Caco-2 (cell line): ENCODE results near the gene PKD1. TPM values are rescaled to one million over a fixed set of nuclear protein-coding genes. Genes with fewer than 3 reads are reported as not detected.

Source experiments
- BruUV-seq: library from RNA; stranded (reverse); fragments of 400-500 nt; replicated peaks from 2 replicates; lab custom pipeline; 2021; lab: Mats Ljungman, UMichigan
- CTCF ChIA-PET: fragments of 300-600 bp; sonication (Branson Sonifier 250); formaldehyde crosslinking; loops from one replicate; lab custom pipeline; 2022; ENCODE audit warnings: antibody characterized with exemption; lab: Charles Lee
- POLR2A ChIA-PET: fragments of 300-600 bp; sonication (Branson Sonifier 250); formaldehyde crosslinking; loops from one replicate; lab custom pipeline; 2022; ENCODE audit warnings: antibody characterized with exemption; lab: Charles Lee
- DNase-seq, 2 experiments: peaks; one replicate each; pipeline versions ENCODE4 v3.0.0 to v3.0.0-alpha.2; 2020 to 2022
- H3K27me3 ChIP-seq: replicated peaks from 2 replicates; pipeline ENCODE4 v1.6.0; 2011; ENCODE audit warnings: low read length; ENCODE audit not compliant: control insufficient read depth, insufficient read depth
- H3K36me3 ChIP-seq: 2 replicates; pipeline ENCODE4 v1.5.1; 2011; ENCODE audit warnings: low read length; ENCODE audit not compliant: control insufficient read depth, insufficient read depth
- H3K4me1 ChIP-seq: fragments of 250-450 bp; sonication (Bioruptor Pico); 2 replicates; pipeline ENCODE4 v1.5.1; 2020; ENCODE audit warnings: mild to moderate bottlenecking
- H3K4me3 ChIP-seq: 2 replicates; pipeline ENCODE4 v1.5.1; 2011; ENCODE audit warnings: low read depth, mild to moderate bottlenecking, control low read depth, low read length
- H3K9me3 ChIP-seq: fragments of 250-450 bp; sonication (Bioruptor Pico); 2 replicates; pipeline ENCODE4 v1.5.1; 2020; ENCODE audit warnings: mild to moderate bottlenecking, moderate library complexity
- H3K27ac Mint-ChIP-seq: one replicate; pipeline ENCODE4 v1.8.0; 2022; ENCODE audit warnings: mixed read lengths; ENCODE audit not compliant: unreplicated experiment
- H3K27me3 Mint-ChIP-seq: one replicate; pipeline ENCODE4 v1.8.0; 2022; ENCODE audit warnings: mixed read lengths; ENCODE audit not compliant: insufficient read depth, unreplicated experiment
- H3K36me3 Mint-ChIP-seq: one replicate; pipeline ENCODE4 v1.8.0; 2022; ENCODE audit warnings: mild to moderate bottlenecking, mixed read lengths; ENCODE audit not compliant: insufficient read depth, unreplicated experiment
- H3K4me1 Mint-ChIP-seq: one replicate; pipeline ENCODE4 v1.8.0; 2022; ENCODE audit warnings: low read depth, mixed read lengths; ENCODE audit not compliant: unreplicated experiment
- H3K4me3 Mint-ChIP-seq: one replicate; pipeline ENCODE4 v1.8.0; 2022; ENCODE audit warnings: mild to moderate bottlenecking, moderate library complexity, mixed read lengths; ENCODE audit not compliant: unreplicated experiment
- H3K9me3 Mint-ChIP-seq: one replicate; pipeline ENCODE4 v1.8.0; 2022; ENCODE audit warnings: mixed read lengths; ENCODE audit not compliant: unreplicated experiment
- CTCF ChIP-seq, 2 experiments: fragments of 200-600 bp in 1 of 2; IDR thresholded peaks; 1 replicate in 1 of 2; 2 replicates in 1 of 2; pipeline versions ENCODE4 v1.5.1 to v1.8.0; 2011 to 2022; ENCODE audit warnings: antibody characterized with exemption in 1 of 2, control low read depth in 1 of 2, inconsistent platforms in 1 of 2, low read depth in 1 of 2, low read length in 1 of 2, mild to moderate bottlenecking in 1 of 2, moderate library complexity in 1 of 2; ENCODE audit not compliant: insufficient read depth in 1 of 2, severe bottlenecking in 1 of 2, unreplicated experiment in 1 of 2
- intact Hi-C: fragments of 100-400 bp; cut with micrococcal nuclease; formaldehyde crosslinking; loops from one replicate; pipeline ENCODE4 v1.10.0; 2022; ENCODE audit not compliant: unreplicated experiment
- total RNA-seq: library from RNA; stranded (reverse); gene quantifications from 2 replicates; pipeline ENCODE4 v1.2.3, GENCODE V29; 2022

The PKD1 gene
- total RNA-seq, 1 experiment from 2014 or later = 70.5 TPM

DNA sequence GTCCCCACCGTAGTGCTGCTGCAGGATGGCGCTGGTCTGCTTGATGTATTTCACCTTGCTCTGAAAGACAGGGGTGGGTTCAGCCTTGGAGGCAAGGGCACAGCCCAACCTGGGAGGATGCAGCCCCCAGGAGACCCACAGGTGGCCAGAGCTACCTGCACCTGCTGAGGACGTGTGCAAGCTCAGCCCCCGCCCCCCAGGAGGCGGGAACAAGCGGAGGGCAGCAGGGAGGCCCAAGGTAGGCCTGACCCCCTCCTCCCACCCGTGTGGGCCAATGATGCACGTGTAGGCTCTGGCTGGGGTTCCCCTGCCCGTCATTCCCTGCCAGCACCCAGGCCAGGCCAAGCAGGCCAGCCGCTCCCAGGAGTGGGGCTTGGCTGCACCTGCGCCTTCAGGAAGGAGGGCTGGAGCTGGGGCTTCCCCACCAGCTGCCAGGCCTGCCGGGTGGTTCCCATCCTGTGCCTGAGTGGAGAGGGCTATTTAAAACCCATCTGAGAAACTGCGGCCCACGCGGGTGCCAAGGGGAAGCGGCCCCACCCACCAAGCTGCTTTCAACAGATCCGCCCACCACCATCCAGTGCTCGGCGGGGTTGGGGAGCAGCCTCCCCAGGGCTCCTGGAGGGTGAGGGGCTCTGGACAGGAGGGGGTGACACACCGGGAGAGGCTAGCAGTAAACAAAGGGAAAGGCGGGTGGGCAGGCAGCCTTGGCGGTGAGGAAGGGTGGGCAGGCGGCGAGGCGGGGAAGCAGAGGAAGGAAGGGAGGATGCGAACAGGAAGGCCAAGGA is 91.8 kb downstream of the PKD1 start:
- Histone ChIP-seq H3K9me3 (no peaks in the 10 kb centered on the region), H3K4me3 (no peak overlapping the region), H3K36me3 (no peaks in the 10 kb centered on the region), H3K27me3 (no peaks in the 10 kb centered on the region), H3K4me1 (peaks cover 4% of the 10 kb centered on the region; the same call in 1 of the 2 replicates)
- Mint-ChIP-seq H3K27ac (no peak overlapping the region), H3K9me3 (no peaks in the 10 kb centered on the region), H3K36me3 (peaks cover 6% of the 10 kb centered on the region), H3K27me3 (no peaks in the 10 kb centered on the region), H3K4me1 (peaks cover 11% of the 10 kb centered on the region), H3K4me3 (no peak overlapping the region)
- CTCF ChIA-PET = no interaction called here
- BruUV-seq = no TSS peak
- POLR2A ChIA-PET = interaction anchor here (0.6 kb wide), 1 partner anchor 25 kb away, joined by 4 read pairs; no protein-coding TSS in a partner anchor
- DNase-seq = no peak
- intact Hi-C loops = no loop called here
- no peak for TF ChIP-seq CTCF (IDR thresholded peaks at IDR 0.05; ENCODE audit: insufficient read depth in 1 of 2, low read depth in 1 of 2, low read length in 1 of 2, severe bottlenecking in 1 of 2, unreplicated experiment in 1 of 2)

DNA sequence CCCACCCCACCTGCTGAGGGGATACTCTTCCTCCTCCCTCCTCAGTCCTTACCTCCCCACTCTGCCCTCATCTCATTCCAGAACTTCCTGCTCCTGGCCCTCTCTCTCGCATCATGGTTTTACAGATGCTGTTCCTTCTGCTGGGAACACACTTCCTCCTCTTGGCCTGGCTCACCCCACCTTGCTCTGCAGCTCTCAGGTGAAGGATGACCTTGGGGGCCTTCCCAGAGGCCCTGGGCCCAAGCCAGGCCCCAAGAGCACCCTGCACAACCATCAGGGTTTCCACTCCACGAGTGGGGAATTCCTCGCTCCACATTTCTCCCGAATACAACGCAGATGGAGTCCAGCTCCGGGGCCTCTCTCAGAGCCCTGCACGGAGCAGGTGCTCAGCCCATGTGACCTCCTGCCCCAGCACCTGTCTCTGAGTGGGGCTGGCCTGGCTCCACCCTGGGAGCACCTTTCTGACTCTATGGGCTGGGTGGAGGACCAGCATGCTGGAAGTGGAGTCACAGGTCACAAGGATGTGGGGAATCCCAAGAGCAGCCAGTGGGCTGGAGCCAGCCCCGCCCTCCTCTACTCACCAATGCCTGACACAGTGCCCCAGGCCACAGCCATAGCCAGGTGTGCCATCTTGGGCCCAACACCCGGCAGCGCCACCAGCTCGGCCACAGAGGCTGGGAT is 92.6 kb downstream of the PKD1 start:
- Histone ChIP-seq H3K36me3 (no peaks in the 10 kb centered on the region), H3K4me3 (no peak overlapping the region), H3K9me3 (no peaks in the 10 kb centered on the region), H3K4me1 (peaks cover 4% of the 10 kb centered on the region; the same call in 1 of the 2 replicates), H3K27me3 (no peaks in the 10 kb centered on the region)
- no peak for TF ChIP-seq CTCF (IDR thresholded peaks at IDR 0.05; ENCODE audit: insufficient read depth in 1 of 2, low read depth in 1 of 2, low read length in 1 of 2, severe bottlenecking in 1 of 2, unreplicated experiment in 1 of 2)
- no peaks in the 10 kb centered on the region for H3K27me3 Mint-ChIP-seq
- no peaks in the 10 kb centered on the region for H3K9me3 Mint-ChIP-seq
- peaks cover 12% of the 10 kb centered on the region for H3K4me1 Mint-ChIP-seq
- BruUV-seq = no TSS peak
- ChIA-PET CTCF (no interaction called here), POLR2A (no interaction called here)
- H3K36me3 Mint-ChIP-seq = peaks cover 11% of the 10 kb centered on the region
- H3K27ac Mint-ChIP-seq = peak overlapping the region; percentile 24
- H3K4me3 Mint-ChIP-seq = no peak overlapping the region
- intact Hi-C loops = no loop called here
- DNase-seq = no peak

DNA sequence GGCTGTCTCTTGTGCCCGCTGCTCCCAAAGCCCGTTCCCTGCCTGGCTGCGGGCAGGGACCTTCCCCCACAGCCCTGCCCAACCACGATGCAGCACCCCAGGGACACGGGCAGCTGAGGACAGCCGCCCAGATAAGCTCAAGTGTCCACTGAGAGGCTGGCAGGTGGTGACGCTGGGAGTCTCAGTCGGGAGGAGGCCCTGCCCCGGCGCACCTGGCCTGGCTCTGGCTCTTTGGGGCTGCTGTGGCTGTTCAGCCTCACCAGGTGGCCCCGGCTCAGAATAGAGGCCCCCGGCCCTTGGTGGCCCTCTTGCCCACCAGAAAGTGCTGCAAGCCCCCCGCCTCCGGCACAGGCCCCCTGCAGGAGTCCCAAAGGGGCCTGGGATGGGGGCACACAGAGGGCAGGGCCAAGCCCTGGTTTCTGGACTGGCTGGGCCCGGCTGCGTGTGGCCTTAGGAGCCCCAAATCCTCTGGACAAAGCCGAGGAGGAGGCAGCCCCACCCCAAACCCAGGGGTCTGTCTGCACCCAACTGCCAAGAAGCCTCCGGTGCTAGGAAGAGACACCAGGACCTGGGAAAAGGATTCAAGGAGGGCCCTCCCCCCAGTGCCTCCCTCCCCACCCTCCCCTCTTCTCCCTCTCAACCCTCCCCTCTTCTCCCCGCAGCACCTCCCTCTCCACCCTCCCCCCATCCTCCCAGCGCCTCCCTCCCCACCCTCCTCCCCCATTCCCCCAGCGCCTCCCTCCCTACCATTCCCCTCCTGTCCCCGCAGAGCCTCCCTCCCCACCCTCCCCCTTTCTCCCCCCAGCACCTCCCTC is 93.3 kb downstream of the PKD1 start:
- CTCF ChIA-PET = no interaction called here
- Histone ChIP-seq H3K36me3 (no peaks in the 10 kb centered on the region), H3K4me3 (no peak overlapping the region), H3K4me1 (peaks cover 4% of the 10 kb centered on the region; the same call in 1 of the 2 replicates), H3K9me3 (no peaks in the 10 kb centered on the region), H3K27me3 (no peaks in the 10 kb centered on the region)
- no peak for DNase-seq
- TF ChIP-seq CTCF (IDR thresholded peaks at IDR 0.05; ENCODE audit: insufficient read depth in 1 of 2, low read depth in 1 of 2, low read length in 1 of 2, severe bottlenecking in 1 of 2, unreplicated experiment in 1 of 2) = no peak
- no TSS peak for BruUV-seq
- H3K27ac Mint-ChIP-seq = no peak overlapping the region
- H3K4me1 Mint-ChIP-seq = peaks cover 12% of the 10 kb centered on the region
- H3K36me3 Mint-ChIP-seq = peaks cover 16% of the 10 kb centered on the region
- H3K4me3 Mint-ChIP-seq = no peak overlapping the region
- no peaks in the 10 kb centered on the region for H3K27me3 Mint-ChIP-seq
- intact Hi-C loops = no loop called here
- H3K9me3 Mint-ChIP-seq = no peaks in the 10 kb centered on the region
- POLR2A ChIA-PET = no interaction called here
